ENCODE data around the gene TPTE. TPM values are rescaled to one million over a fixed set of nuclear protein-coding genes. Genes with fewer than 3 reads are reported as not detected.
"Not testable (repeated sequence)": the region's sequence is repeated elsewhere in the genome, so short reads cannot be mapped to it uniquely, and the experiment has no call there.

The TPTE gene
- total RNA-seq, 1 donor from 2014 or later = not detected

GRCh38 chr21:10539956-10540355, 18.6 kb downstream of the TPTE start:
- Histone ChIP-seq H3K27me3 (ENCODE audit: control insufficient read depth, insufficient read depth, low read length) (no peaks in the 10 kb centered on the region), H3K4me3 (ENCODE audit: low read depth, low read length) (no peak overlapping the region), H3K36me3 (ENCODE audit: control insufficient read depth, insufficient read depth, low read length) (no peaks in the 10 kb centered on the region)
- TF ChIP-seq CTCF (IDR thresholded peaks at IDR 0.05; ENCODE audit: insufficient read depth, low read length, severe bottlenecking) = no peak
- FAIRE-seq = no peak
- DNase-seq (ENCODE audit: low read depth) = no peak

GRCh38 chr21:10544376-10544775, 23.0 kb downstream of the TPTE start:
- not testable (repeated sequence) for H3K36me3 ChIP-seq (ENCODE audit: control insufficient read depth, insufficient read depth, low read length); H3K4me3 ChIP-seq (ENCODE audit: low read depth, low read length); DNase-seq (ENCODE audit: low read depth); FAIRE-seq; H3K27me3 ChIP-seq (ENCODE audit: control insufficient read depth, insufficient read depth, low read length)

GRCh38 chr21:10547868-10548267, 26.5 kb downstream of the TPTE start:
- not testable (repeated sequence) for H3K27me3 ChIP-seq (ENCODE audit: control insufficient read depth, insufficient read depth, low read length); DNase-seq (ENCODE audit: low read depth); H3K36me3 ChIP-seq (ENCODE audit: control insufficient read depth, insufficient read depth, low read length); FAIRE-seq; H3K4me3 ChIP-seq (ENCODE audit: low read depth, low read length)

GRCh38 chr21:10548331-10548954, 27.1 kb downstream of the TPTE start:
- not testable (repeated sequence) for FAIRE-seq; H3K36me3 ChIP-seq (ENCODE audit: control insufficient read depth, insufficient read depth, low read length); H3K4me3 ChIP-seq (ENCODE audit: low read depth, low read length); H3K27me3 ChIP-seq (ENCODE audit: control insufficient read depth, insufficient read depth, low read length); DNase-seq (ENCODE audit: low read depth)

- H3K27me3 ChIP-seq (ENCODE audit: control insufficient read depth, insufficient read depth, low read length); H3K36me3 ChIP-seq (ENCODE audit: control insufficient read depth, insufficient read depth, low read length); FAIRE-seq; DNase-seq (ENCODE audit: low read depth); H3K4me3 ChIP-seq (ENCODE audit: low read depth, low read length): not testable (repeated sequence)
Measured at GRCh38 chr21:10570803-10571202, 49.4 kb downstream of the TPTE start.

GRCh38 chr21:10574531-10575310, 53.3 kb downstream of the TPTE start:
- H3K4me3 ChIP-seq (ENCODE audit: low read depth, low read length); H3K36me3 ChIP-seq (ENCODE audit: control insufficient read depth, insufficient read depth, low read length); DNase-seq (ENCODE audit: low read depth); H3K27me3 ChIP-seq (ENCODE audit: control insufficient read depth, insufficient read depth, low read length); FAIRE-seq: not testable (repeated sequence)

- no peaks in the 10 kb centered on the region for H3K36me3 ChIP-seq (ENCODE audit: control insufficient read depth, insufficient read depth, low read length)
- H3K27me3 ChIP-seq (ENCODE audit: control insufficient read depth, insufficient read depth, low read length) = no peaks in the 10 kb centered on the region
- FAIRE-seq (no peak), DNase-seq (ENCODE audit: low read depth) (no peak)
- no peak for TF ChIP-seq CTCF (IDR thresholded peaks at IDR 0.05; ENCODE audit: insufficient read depth, low read length, severe bottlenecking)
- no peak overlapping the region for H3K4me3 ChIP-seq (ENCODE audit: low read depth, low read length)
Measured at GRCh38 chr21:10575311-10575667, 53.9 kb downstream of the TPTE start.

GRCh38 chr21:10578910-10579309, 57.5 kb downstream of the TPTE start:
- not testable (repeated sequence) for H3K36me3 ChIP-seq (ENCODE audit: control insufficient read depth, insufficient read depth, low read length); DNase-seq (ENCODE audit: low read depth); FAIRE-seq; H3K27me3 ChIP-seq (ENCODE audit: control insufficient read depth, insufficient read depth, low read length); H3K4me3 ChIP-seq (ENCODE audit: low read depth, low read length)

- not testable (repeated sequence) for H3K36me3 ChIP-seq (ENCODE audit: control insufficient read depth, insufficient read depth, low read length); FAIRE-seq; H3K27me3 ChIP-seq (ENCODE audit: control insufficient read depth, insufficient read depth, low read length)
Measured at GRCh38 chr21:10589115-10589514, 67.7 kb downstream of the TPTE start.

GRCh38 chr21:10607074-10607473, 85.7 kb downstream of the TPTE start:
- H3K27me3 ChIP-seq (ENCODE audit: control insufficient read depth, insufficient read depth, low read length); H3K4me3 ChIP-seq (ENCODE audit: low read depth, low read length); DNase-seq (ENCODE audit: low read depth); FAIRE-seq; H3K36me3 ChIP-seq (ENCODE audit: control insufficient read depth, insufficient read depth, low read length): not testable (repeated sequence)

More at GRCh38 chr21:10589115-10589514, 67.7 kb downstream of the TPTE start:
- not testable (repeated sequence) for H3K4me3 ChIP-seq (ENCODE audit: low read depth, low read length); DNase-seq (ENCODE audit: low read depth)

GRCh38 chr21:10614285-10614684, 92.9 kb downstream of the TPTE start:
- H3K4me3 ChIP-seq (ENCODE audit: low read depth, low read length); H3K27me3 ChIP-seq (ENCODE audit: control insufficient read depth, insufficient read depth, low read length); FAIRE-seq; H3K36me3 ChIP-seq (ENCODE audit: control insufficient read depth, insufficient read depth, low read length); DNase-seq (ENCODE audit: low read depth): not testable (repeated sequence)

- not testable (repeated sequence) for FAIRE-seq; DNase-seq (ENCODE audit: low read depth); H3K27me3 ChIP-seq (ENCODE audit: control insufficient read depth, insufficient read depth, low read length); H3K36me3 ChIP-seq (ENCODE audit: control insufficient read depth, insufficient read depth, low read length); H3K4me3 ChIP-seq (ENCODE audit: low read depth, low read length)
Measured at GRCh38 chr21:10616061-10616460, 94.7 kb downstream of the TPTE start.

All from bronchial epithelial cell (primary cell).